Measurements from ENCODE around the gene BSN. TPM values are rescaled to one million over a fixed set of nuclear protein-coding genes. Genes with fewer than 3 reads are reported as not detected.

Gene BSN
- total RNA-seq, 1 donor from 2014 or later = 0.55 TPM

DNA sequence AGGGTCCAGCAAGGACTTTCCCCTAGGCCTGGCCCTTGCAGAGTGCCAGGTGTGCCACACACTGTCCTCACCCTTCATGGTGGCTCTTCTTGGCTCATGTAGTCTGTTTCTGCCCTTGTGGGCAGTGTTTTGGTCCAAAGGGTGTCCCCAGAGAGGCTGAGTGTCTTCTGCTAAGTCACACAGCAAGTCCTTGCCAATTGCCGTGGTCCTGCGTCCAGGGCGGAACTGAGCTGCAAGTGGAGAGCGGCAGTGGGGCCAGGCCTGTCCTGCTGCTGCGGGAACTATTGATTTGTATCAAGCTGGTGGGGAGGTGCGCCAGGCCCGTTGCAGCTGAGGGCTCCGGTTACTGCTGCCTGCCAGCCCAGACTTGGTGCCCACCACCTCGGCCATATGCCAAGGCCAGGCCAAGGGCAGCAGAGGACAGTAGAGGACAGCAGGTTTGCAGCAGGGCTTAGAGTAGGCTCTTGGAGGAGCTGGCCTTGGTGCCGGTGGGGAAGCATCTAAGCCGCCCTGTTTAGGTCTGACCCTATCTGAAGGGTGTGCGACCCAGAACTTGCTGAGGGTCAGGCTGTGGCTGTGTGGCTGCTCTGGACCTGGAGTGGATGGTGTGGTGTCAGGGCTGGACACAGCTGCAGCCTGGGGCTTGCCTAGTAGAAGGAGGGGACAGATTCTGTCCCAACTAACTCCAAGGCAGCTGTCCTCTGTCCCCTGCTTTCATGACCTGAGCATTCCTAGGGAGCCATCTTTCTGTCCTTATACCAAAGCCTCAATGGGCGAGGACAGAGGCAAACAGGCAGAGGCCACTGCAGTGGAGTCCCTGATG lies 160.7 kb downstream of the BSN start:
- TF ChIP-seq, protein P1, sequence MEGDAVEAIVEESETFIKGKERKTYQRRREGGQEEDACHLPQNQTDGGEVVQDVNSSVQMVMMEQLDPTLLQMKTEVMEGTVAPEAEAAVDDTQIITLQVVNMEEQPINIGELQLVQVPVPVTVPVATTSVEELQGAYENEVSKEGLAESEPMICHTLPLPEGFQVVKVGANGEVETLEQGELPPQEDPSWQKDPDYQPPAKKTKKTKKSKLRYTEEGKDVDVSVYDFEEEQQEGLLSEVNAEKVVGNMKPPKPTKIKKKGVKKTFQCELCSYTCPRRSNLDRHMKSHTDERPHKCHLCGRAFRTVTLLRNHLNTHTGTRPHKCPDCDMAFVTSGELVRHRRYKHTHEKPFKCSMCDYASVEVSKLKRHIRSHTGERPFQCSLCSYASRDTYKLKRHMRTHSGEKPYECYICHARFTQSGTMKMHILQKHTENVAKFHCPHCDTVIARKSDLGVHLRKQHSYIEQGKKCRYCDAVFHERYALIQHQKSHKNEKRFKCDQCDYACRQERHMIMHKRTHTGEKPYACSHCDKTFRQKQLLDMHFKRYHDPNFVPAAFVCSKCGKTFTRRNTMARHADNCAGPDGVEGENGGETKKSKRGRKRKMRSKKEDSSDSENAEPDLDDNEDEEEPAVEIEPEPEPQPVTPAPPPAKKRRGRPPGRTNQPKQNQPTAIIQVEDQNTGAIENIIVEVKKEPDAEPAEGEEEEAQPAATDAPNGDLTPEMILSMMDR (IDR thresholded peaks at IDR 0.05; ENCODE audit: borderline replicate concordance) = no peak
- intact Hi-C loops (cut with micrococcal nuclease) = no loop called here
- peaks cover 31% of the 10 kb centered on the region for H3K36me3 ChIP-seq

DNA sequence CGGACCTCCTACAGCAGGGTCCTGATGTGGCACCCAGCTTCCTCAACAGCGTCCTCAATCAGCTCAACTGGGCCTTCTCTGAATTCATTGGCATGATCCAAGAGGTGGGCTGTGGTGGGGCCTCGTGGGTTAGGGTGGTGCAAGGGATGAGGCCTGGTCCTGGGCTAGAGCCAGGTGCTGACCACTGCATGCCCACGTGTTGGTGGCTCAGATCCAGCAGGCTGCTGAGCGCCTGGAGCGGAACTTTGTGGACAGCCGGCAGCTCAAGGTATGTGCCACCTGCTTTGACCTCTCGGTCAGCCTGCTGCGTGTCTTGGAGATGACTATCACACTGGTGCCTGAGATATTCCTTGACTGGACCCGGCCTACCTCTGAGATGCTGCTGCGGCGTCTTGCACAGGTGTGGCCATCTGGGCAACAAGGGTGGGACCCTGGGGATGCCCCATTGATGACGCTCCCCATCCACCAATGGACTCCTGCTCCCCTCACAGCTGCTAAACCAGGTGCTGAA lies 161.4 kb downstream of the BSN start:
- Histone ChIP-seq H3K36me3 (peaks cover 32% of the 10 kb centered on the region), H3K4me1 (peaks cover 25% of the 10 kb centered on the region), H3K27me3 (ENCODE audit: low read depth) (no peaks in the 10 kb centered on the region), H3K27ac (replicated peaks) (no peak overlapping the region), H3K4me3 (no peak overlapping the region), H3K9me3 (replicated peaks) (no peaks in the 10 kb centered on the region)
- intact Hi-C loops (cut with micrococcal nuclease) = no loop called here
- no peak for DNase-seq
- TF ChIP-seq, protein P1 (IDR thresholded peaks at IDR 0.05; ENCODE audit: borderline replicate concordance) = no peak

More for the DNA sequence above, 160.7 kb downstream of the BSN start:
- Histone ChIP-seq H3K4me1 (peaks cover 18% of the 10 kb centered on the region), H3K27ac (replicated peaks) (no peak overlapping the region), H3K4me3 (no peak overlapping the region), H3K9me3 (replicated peaks) (no peaks in the 10 kb centered on the region), H3K27me3 (ENCODE audit: low read depth) (no peaks in the 10 kb centered on the region)
- DNase-seq = no peak

DNA sequence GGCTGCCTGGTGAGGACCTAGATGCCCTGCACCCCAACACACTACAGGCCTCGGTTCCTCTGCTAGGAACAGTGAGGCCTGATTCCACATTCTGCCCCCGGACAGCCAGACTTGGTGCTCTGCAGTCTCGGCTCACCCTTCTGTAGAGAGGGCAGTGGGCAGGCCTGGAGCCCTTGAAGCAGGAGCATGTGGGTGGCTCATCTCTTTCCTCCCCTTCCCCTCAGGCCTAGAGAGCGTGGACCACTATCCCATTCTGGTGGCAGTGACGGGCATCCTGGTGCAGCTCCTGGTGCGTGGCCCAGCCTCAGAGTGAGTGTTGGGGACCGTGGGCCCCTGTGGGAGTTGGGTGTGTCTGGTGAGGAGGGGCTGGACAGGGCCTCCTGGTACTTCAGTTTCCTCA lies 161.9 kb downstream of the BSN start:
- Histone ChIP-seq H3K4me1 (peaks cover 29% of the 10 kb centered on the region), H3K36me3 (peaks cover 37% of the 10 kb centered on the region), H3K9me3 (replicated peaks) (no peaks in the 10 kb centered on the region), H3K27me3 (ENCODE audit: low read depth) (no peaks in the 10 kb centered on the region), H3K4me3 (no peak overlapping the region), H3K27ac (replicated peaks) (no peak overlapping the region)
- DNase-seq = no peak
- TF ChIP-seq, protein P1 (IDR thresholded peaks at IDR 0.05; ENCODE audit: borderline replicate concordance) = no peak
- intact Hi-C loops (cut with micrococcal nuclease) = no loop called here

DNA sequence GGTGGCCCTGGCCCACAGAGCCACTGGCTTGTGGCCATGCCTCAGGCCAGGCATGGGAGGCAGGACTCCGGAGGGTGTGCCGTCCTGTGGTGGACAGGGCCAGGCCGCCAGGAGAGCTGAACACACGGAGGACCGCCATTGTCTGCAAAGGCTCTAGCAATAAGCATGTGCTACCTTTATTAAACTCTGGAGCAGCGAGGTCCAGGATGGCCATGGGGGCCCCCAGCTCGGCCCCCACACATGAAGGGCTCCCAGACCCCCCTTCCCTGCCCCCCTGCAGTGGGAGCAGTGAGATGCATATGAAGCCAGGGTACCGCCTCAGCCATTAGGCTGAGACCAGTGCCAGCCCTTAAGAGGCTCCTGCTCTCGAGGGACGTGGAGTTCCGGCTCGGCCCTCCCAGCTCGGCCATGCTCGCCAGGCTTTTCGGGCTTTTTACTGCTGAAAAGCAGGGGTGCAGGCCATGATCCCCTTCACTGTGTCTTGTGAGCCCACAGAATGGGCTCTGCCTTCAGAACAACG lies 162.5 kb downstream of the BSN start:
- no peaks in the 10 kb centered on the region for H3K27me3 ChIP-seq (ENCODE audit: low read depth)
- no peaks in the 10 kb centered on the region for H3K9me3 ChIP-seq (replicated peaks)
- peaks cover 29% of the 10 kb centered on the region for H3K4me1 ChIP-seq
- no peak overlapping the region for H3K4me3 ChIP-seq
- intact Hi-C loops (cut with micrococcal nuclease) = no loop called here
- no peak for DNase-seq
- TF ChIP-seq, protein P1 (IDR thresholded peaks at IDR 0.05; ENCODE audit: borderline replicate concordance) = no peak
- no peak overlapping the region for H3K27ac ChIP-seq (replicated peaks)
- peaks cover 43% of the 10 kb centered on the region for H3K36me3 ChIP-seq

DNA sequence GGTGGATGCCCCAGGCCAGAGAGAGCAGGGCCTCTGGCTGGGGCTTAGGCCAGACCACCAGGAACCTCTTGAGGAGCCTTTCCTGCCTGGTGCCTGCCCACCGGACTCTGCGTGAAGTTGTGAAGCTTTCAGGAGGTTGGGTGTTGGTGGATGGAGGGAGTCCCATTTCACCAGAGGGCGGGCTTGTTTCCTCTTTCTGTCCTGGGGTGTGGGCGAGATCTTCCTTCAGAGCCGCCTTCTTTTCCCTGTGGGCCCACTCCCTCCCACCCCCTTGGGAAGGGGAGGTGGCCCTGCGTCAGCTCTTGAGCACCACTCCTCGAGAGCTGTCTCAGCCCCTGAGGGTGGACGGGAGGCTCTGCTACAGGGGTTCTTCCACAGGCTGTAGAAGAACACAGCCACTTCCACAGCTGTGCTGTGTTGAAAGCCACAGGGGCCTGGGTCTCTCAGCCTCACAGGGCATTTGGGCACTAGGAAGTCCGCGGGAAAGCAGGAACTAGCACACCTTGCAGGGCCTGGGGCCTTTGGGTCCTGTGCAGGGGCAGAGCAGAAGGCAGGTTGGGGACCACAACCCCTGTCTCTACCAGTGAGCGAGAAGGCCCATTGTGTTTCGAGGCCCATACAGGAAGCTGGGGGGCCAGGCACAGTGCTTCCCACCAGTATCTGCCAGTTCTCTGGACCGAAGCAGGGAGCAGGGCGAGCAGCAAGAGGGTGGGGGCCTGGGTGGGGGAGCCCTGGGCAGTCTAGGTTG lies 163.1 kb downstream of the BSN start:
- DNase-seq = no peak
- intact Hi-C loops (cut with micrococcal nuclease) = no loop called here

More for the DNA sequence above, 163.1 kb downstream of the BSN start:
- H3K9me3 ChIP-seq (replicated peaks) = no peaks in the 10 kb centered on the region
- no peak overlapping the region for H3K27ac ChIP-seq (replicated peaks)
- no peaks in the 10 kb centered on the region for H3K27me3 ChIP-seq (ENCODE audit: low read depth)
- TF ChIP-seq, protein P1 (IDR thresholded peaks at IDR 0.05; ENCODE audit: borderline replicate concordance) = no peak
- no peak overlapping the region for H3K4me3 ChIP-seq
- H3K36me3 ChIP-seq = peaks cover 47% of the 10 kb centered on the region
- peaks cover 35% of the 10 kb centered on the region for H3K4me1 ChIP-seq

All from left ventricle myocardium inferior (tissue), 1 donor.